K562 (cell line): ENCODE data around the gene NR1D1. TPM values are rescaled to one million over a fixed set of nuclear protein-coding genes. Genes with fewer than 3 reads are reported as not detected.

Experiments
- ARID4B ChIP-seq: sonication (generic); formaldehyde crosslinking; IDR thresholded peaks from 2 replicates; pipeline ENCODE4 v1.8.0; 2022; ENCODE audit warnings: mild to moderate bottlenecking, missing genetic modification reagents
- ATF3 ChIP-seq, 2 experiments: fragments of 450-650 bp in 1 of 2; sonication (generic) in 1 of 2; formaldehyde crosslinking in 1 of 2; IDR thresholded peaks in 1 of 2; conservative IDR thresholded peaks in 1 of 2; 2 replicates each; pipeline versions ENCODE4 v1.6.1 to v1.8.1; 2016 to 2023; ENCODE audit warnings: mild to moderate bottlenecking in 2 of 2, moderate library complexity in 2 of 2, inconsistent platforms in 1 of 2, missing genetic modification reagents in 1 of 2
- CEBPB ChIP-seq: fragments of 450-650 bp; IDR thresholded peaks from 2 replicates; pipeline ENCODE4 v1.6.1; 2016; ENCODE audit warnings: missing genetic modification characterization, missing compliant biosample characterization
- CHD1 ChIP-seq: fragments of 200-600 bp; sonication (generic); IDR thresholded peaks from one replicate; pipeline ENCODE4 v1.6.1; 2012; ENCODE audit warnings: mild to moderate bottlenecking, moderate library complexity, low read length, inconsistent platforms
- E4F1 ChIP-seq: fragments of 250-450 bp; sonication (Bioruptor Pico); IDR thresholded peaks from 2 replicates; pipeline ENCODE4 v1.5.0; 2021; ENCODE audit warnings: mild to moderate bottlenecking, borderline replicate concordance
- GABPB1 ChIP-seq: sonication (generic); formaldehyde crosslinking; IDR thresholded peaks from 2 replicates; pipeline ENCODE4 v1.8.0; 2022; ENCODE audit warnings: mild to moderate bottlenecking, missing genetic modification reagents
- IFI16 ChIP-seq: fragments of 250-450 bp; sonication (Bioruptor Pico); IDR thresholded peaks from 2 replicates; pipeline ENCODE4 v2.1.2; 2022; ENCODE audit warnings: mild to moderate bottlenecking, inconsistent platforms
- KDM5B ChIP-seq: fragments of 200-600 bp; sonication (generic); IDR thresholded peaks from 2 replicates; pipeline ENCODE4 v1.6.1; 2012; ENCODE audit warnings: low read depth, mild to moderate bottlenecking, moderate library complexity, low read length, control low read depth, inconsistent platforms; ENCODE audit not compliant: insufficient replicate concordance
- MEF2D ChIP-seq: conservative IDR thresholded peaks from 2 replicates; pipeline ENCODE4 v1.6.1; 2016; ENCODE audit warnings: low read depth, missing genetic modification characterization, missing compliant biosample characterization
- NCOA1 ChIP-seq: fragments of 450-650 bp; IDR thresholded peaks from 2 replicates; pipeline ENCODE4 v1.6.1; 2016; ENCODE audit warnings: low read depth
- PRMT5 ChIP-seq: sonication (generic); formaldehyde crosslinking; IDR thresholded peaks from 2 replicates; pipeline ENCODE4 v1.5.0; 2020; ENCODE audit warnings: missing genetic modification reagents
- RCOR1 ChIP-seq, 2 experiments: IDR thresholded peaks; 2 replicates each; pipeline ENCODE4 v1.6.1; 2012; ENCODE audit warnings: low read depth in 2 of 2, low read length in 2 of 2, borderline replicate concordance in 1 of 2, improper control_type of control experiment in 1 of 2
- ZHX1 ChIP-seq: fragments of 150-350 bp; conservative IDR thresholded peaks from 2 replicates; pipeline ENCODE4 v1.6.1; 2014; ENCODE audit warnings: low read length
- ZNF224 ChIP-seq: sonication (generic); formaldehyde crosslinking; IDR thresholded peaks from 2 replicates; pipeline ENCODE4 v1.8.0; 2022; ENCODE audit warnings: mild to moderate bottlenecking, missing genetic modification reagents
- ZZZ3 ChIP-seq: fragments of 450-650 bp; IDR thresholded peaks from 2 replicates; pipeline ENCODE4 v1.6.1; 2016; ENCODE audit warnings: antibody characterized with exemption, mild to moderate bottlenecking, moderate library complexity
- polyA plus RNA-seq, 8 experiments: library from polyadenylated mRNA; depleted of rRNA in 4 of 8; stranded (reverse) in 5 of 8; unstranded in 3 of 8; fragments of >200 nt; fragmentation: Nextera tagmentation in 2 of 8; fragmentation: Illumina TruSeq in 1 of 8; extraction: Ambion mirVana in 2 of 8; extraction: Trizol in 1 of 8; gene quantifications; 2 replicates each; pipeline versions ENCODE4 v1.2.1 to v1.2.3, GENCODE V29; 2011 to 2014; ENCODE audit warnings: inconsistent platforms in 1 of 8, missing spikeins in 1 of 8
- total RNA-seq, 7 experiments: library from RNA; depleted of rRNA in 6 of 7; stranded (reverse); fragments of >200 nt in 6 of 7; fragmentation: Illumina TruSeq in 2 of 7; extraction: Trizol in 2 of 7; gene quantifications; 2 replicates each; pipeline versions ENCODE4 v1.2.1 to v1.2.3, GENCODE V29; 2011 to 2021; ENCODE audit warnings: low replicate concordance in 1 of 7

NR1D1 gene
- total and polyA plus RNA-seq, 9 of the 15 experiments (the other 6 are each of a cell fraction or from before 2014, with no cell fraction given) = 0.25 to 7.7 (median 0.65) TPM

GRCh38 chr17:40100669-40101366 lies 429 bp upstream of the NR1D1 start (continued):
- TF ChIP-seq E4F1 (CRISPR knock-in tag) (no peak), GABPB1 (CRISPR knock-in tag) (peak; percentile 36), CEBPB (no peak), RCOR1 (IDR thresholded peaks at IDR 0.05; ENCODE audit: borderline replicate concordance in 1 of 2, low read depth in 2 of 2, low read length in 2 of 2) (peak in 1 of 2 experiments; percentile 21; a peak in 1 of 4 replicates), CHD1 (no peak), KDM5B (no peak), IFI16 (CRISPR knock-in tag) (no peak), ZZZ3 (no peak), MEF2D (tag) (0 out of 2 replicates have a peak, but pooled peaks have one; percentile 13), NCOA1 (peak; percentile 31; the same call in 1 of the 2 replicates), PRMT5 (CRISPR knock-in tag) (no peak), ARID4B (CRISPR knock-in tag) (peak; percentile 21), ZNF224 (no peak), ATF3 (IDR thresholded peaks at IDR 0.05) (peak; percentile 94), ATF3 (CRISPR knock-in tag; conservative IDR thresholded peaks at IDR 0.05) (no peak; the same call in 1 of the 2 replicates), ZHX1 (no peak)
